Neural cell (in vitro differentiated cells): ENCODE measurements around the gene TRIM29. TPM values are rescaled to one million over a fixed set of nuclear protein-coding genes. Genes with fewer than 3 reads are reported as not detected.

ENCODE experiments used
- H2AFZ ChIP-seq: fragments of 200-600, 300-800 bp; sonication (generic), shearing (Covaris generic); 2 replicates; pipeline ENCODE4 v1.6.0; 2014; ENCODE audit warnings: low read depth, mild to moderate bottlenecking, antibody characterized with exemption, low read length, moderate library complexity
- H3F3A ChIP-seq: fragments of 200-600 bp; shearing (Covaris generic); 2 replicates; pipeline ENCODE4 v1.6.1; 2016; ENCODE audit warnings: mild to moderate bottlenecking, moderate library complexity, mixed read lengths, antibody characterized with exemption, low read length; ENCODE audit not compliant: insufficient read depth, poor library complexity, severe bottlenecking
- H3K27ac ChIP-seq: fragments of 200-600, 300-800 bp; sonication (generic), shearing (Covaris generic); 2 replicates; pipeline ENCODE4 v1.5.1; 2014; ENCODE audit warnings: mild to moderate bottlenecking, low read length, moderate library complexity
- H3K27me3 ChIP-seq: fragments of 300-800, 200-600 bp; sonication (generic), shearing (Covaris generic); 2 replicates; pipeline ENCODE4 v1.6.0; 2014; ENCODE audit warnings: mild to moderate bottlenecking, low read depth, low read length, moderate library complexity; ENCODE audit not compliant: insufficient read depth
- H3K36me3 ChIP-seq: fragments of 300-800, 200-600 bp; sonication (generic), shearing (Covaris generic); 2 replicates; pipeline ENCODE4 v1.5.1; 2014; ENCODE audit warnings: mild to moderate bottlenecking, antibody characterized with exemption, low read length, moderate library complexity; ENCODE audit not compliant: insufficient read depth
- H3K4me2 ChIP-seq: fragments of 300-800, 200-600 bp; sonication (generic), shearing (Covaris generic); 2 replicates; pipeline ENCODE4 v1.6.0; 2014; ENCODE audit warnings: mild to moderate bottlenecking, low read length
- H3K4me3 ChIP-seq: fragments of 300-800, 200-600 bp; sonication (generic), shearing (Covaris generic); 2 replicates; pipeline ENCODE4 v1.5.1; 2014; ENCODE audit warnings: mild to moderate bottlenecking, low read length, moderate library complexity
- H3K79me2 ChIP-seq: fragments of 200-600 bp; shearing (Covaris generic); replicated peaks from 2 replicates; pipeline ENCODE4 v1.6.0; 2014; ENCODE audit warnings: mild to moderate bottlenecking, low read length, moderate library complexity; ENCODE audit not compliant: insufficient read depth
- H3K9ac ChIP-seq: fragments of 300-800, 200-600 bp; sonication (generic), shearing (Covaris generic); 2 replicates; pipeline ENCODE4 v1.6.1; 2016; ENCODE audit warnings: mild to moderate bottlenecking, low read length, mixed read lengths
- H3K9me2 ChIP-seq: fragments of 200-600 bp; shearing (Covaris generic); 2 replicates; pipeline ENCODE4 v1.6.1; 2016; ENCODE audit warnings: mild to moderate bottlenecking, low read length, mixed read lengths; ENCODE audit not compliant: insufficient read depth
- H3K9me3 ChIP-seq: fragments of 200-600, 300-800 bp; sonication (generic), shearing (Covaris generic); 2 replicates; pipeline ENCODE4 v1.6.1; 2016; ENCODE audit warnings: mild to moderate bottlenecking, mixed run types, low read length, moderate library complexity, mixed read lengths
- H4K20me1 ChIP-seq: fragments of 200-600 bp; shearing (Covaris generic); 2 replicates; pipeline ENCODE4 v1.6.1; 2016; ENCODE audit warnings: mild to moderate bottlenecking, mixed run types; ENCODE audit not compliant: insufficient read depth
- CTCF ChIP-seq: fragments of 450-650 bp; IDR thresholded peaks from 2 replicates; pipeline ENCODE4 v1.5.1; 2014; ENCODE audit warnings: antibody characterized with exemption, mild to moderate bottlenecking, moderate library complexity; ENCODE audit not compliant: poor library complexity, severe bottlenecking
- EP300 ChIP-seq: fragments of 450-650 bp; conservative IDR thresholded peaks from 2 replicates; pipeline ENCODE4 v1.6.1; 2014; ENCODE audit warnings: antibody characterized with exemption, mild to moderate bottlenecking, moderate library complexity; ENCODE audit not compliant: poor library complexity, severe bottlenecking
- EZH2 ChIP-seq: fragments of 200-600, 300-800 bp; shearing (Covaris generic), sonication (generic); IDR thresholded peaks from 2 replicates; pipeline ENCODE4 v1.6.1; 2014; ENCODE audit warnings: antibody characterized with exemption, low read length, borderline replicate concordance, mild to moderate bottlenecking; ENCODE audit not compliant: insufficient read depth, poor library complexity, severe bottlenecking
- MXI1 ChIP-seq: fragments of 450-650 bp; conservative IDR thresholded peaks from 2 replicates; pipeline ENCODE4 v1.6.1; 2014; ENCODE audit warnings: antibody characterized with exemption, mild to moderate bottlenecking; ENCODE audit not compliant: poor library complexity, severe bottlenecking
- POLR2AphosphoS5 ChIP-seq: IDR thresholded peaks from 2 replicates; pipeline ENCODE4 v1.6.1; 2012
- RAD21 ChIP-seq: fragments of 450-650 bp; conservative IDR thresholded peaks from 2 replicates; pipeline ENCODE4 v1.6.1; 2014; ENCODE audit warnings: antibody characterized with exemption, mild to moderate bottlenecking, moderate library complexity
- REST ChIP-seq: IDR thresholded peaks from 2 replicates; pipeline ENCODE4 v1.6.1; 2012; ENCODE audit warnings: borderline replicate concordance
- SMC3 ChIP-seq: fragments of 450-650 bp; conservative IDR thresholded peaks from 2 replicates; pipeline ENCODE4 v1.6.1; 2014; ENCODE audit warnings: antibody characterized with exemption, mild to moderate bottlenecking, moderate library complexity; ENCODE audit not compliant: poor library complexity
- TAF1 ChIP-seq: IDR thresholded peaks from 2 replicates; pipeline ENCODE4 v1.6.1; 2012; ENCODE audit warnings: low read depth
- polyA plus RNA-seq: library from polyadenylated mRNA; depleted of rRNA; stranded (reverse); fragments of >200 nt; gene quantifications from 2 replicates; pipeline ENCODE4 v1.2.3, GENCODE V29; 2014

Gene TRIM29
- polyA plus RNA-seq, 1 donor from 2014 or later = 0.82 TPM

- Histone ChIP-seq H4K20me1 (no peaks in the 10 kb centered on the region), H3K79me2 (no peaks in the 10 kb centered on the region), H2AFZ (no peak overlapping the region), H3K36me3 (no peaks in the 10 kb centered on the region), H3K4me2 (no peak overlapping the region), H3K4me3 (no peak overlapping the region), H3K9ac (no peak overlapping the region), H3F3A (no peaks in the 10 kb centered on the region), H3K9me2 (no peaks in the 10 kb centered on the region), H3K27ac (no peak overlapping the region), H3K9me3 (no peaks in the 10 kb centered on the region), H3K27me3 (no peaks in the 10 kb centered on the region)
- TF ChIP-seq RAD21 (no peak), REST (no peak), SMC3 (no peak), MXI1 (no peak), TAF1 (no peak), CTCF (no peak), POLR2AphosphoS5 (no peak), EP300 (no peak), EZH2 (no peak)
Measured at GRCh38 chr11:120184946-120185705, 47.2 kb upstream of the TRIM29 start.

- H3K9ac ChIP-seq = no peak overlapping the region
- no peak for TF ChIP-seq POLR2AphosphoS5
- TF ChIP-seq CTCF = no peak
- no peak for TF ChIP-seq TAF1
- TF ChIP-seq MXI1 = no peak
- no peaks in the 10 kb centered on the region for H3K9me3 ChIP-seq
- no peaks in the 10 kb centered on the region for H3K79me2 ChIP-seq
- no peak overlapping the region for H2AFZ ChIP-seq
- H3K27ac ChIP-seq = no peak overlapping the region
- H3K4me3 ChIP-seq = no peak overlapping the region
- no peaks in the 10 kb centered on the region for H3K27me3 ChIP-seq
- H3K4me2 ChIP-seq = no peak overlapping the region
- H4K20me1 ChIP-seq = no peaks in the 10 kb centered on the region
- no peaks in the 10 kb centered on the region for H3F3A ChIP-seq
- no peaks in the 10 kb centered on the region for H3K36me3 ChIP-seq
- H3K9me2 ChIP-seq = no peaks in the 10 kb centered on the region
Measured at GRCh38 chr11:120184371-120184945, 46.5 kb upstream of the TRIM29 start.
